ENCODE results near the gene NPR2. TPM values are rescaled to one million over a fixed set of nuclear protein-coding genes. Genes with fewer than 3 reads are reported as not detected.

Gene NPR2
- total and polyA plus RNA-seq, 2 of the 13 experiments (the other 11 are each of a cell fraction or from before 2014, with no cell fraction given): 7.4 to 9.4 TPM

DNA sequence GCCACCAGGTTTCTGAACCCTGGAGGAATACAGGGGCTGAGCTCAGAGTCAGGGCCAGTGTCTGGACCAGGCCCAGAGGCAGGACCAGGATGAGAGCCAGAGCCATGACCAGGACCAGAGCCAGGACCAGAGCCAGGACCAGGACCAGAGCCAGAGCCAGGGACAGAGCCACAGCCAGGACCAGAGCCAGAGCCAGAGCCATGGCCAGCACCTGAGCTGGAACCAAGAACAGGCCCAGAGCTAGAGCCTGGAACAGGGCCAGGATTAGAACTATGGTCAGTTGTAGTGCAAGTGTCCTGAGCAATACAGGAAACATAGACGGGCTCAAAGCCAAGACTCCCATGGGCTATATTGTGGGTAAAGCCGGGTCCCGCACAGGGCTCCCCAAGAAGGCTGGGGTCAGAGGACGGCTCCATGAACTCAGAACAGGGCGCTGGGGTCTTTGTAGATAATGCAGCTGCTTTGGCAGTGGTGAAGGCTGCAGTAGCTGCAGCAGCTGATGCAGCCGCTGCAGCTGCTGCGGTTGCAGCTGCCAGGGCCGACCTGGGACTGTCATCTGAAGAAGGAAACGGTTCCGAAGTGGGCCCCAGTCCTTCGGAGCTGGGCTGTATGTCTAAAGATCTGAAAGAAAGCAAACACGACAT lies 20.1 kb downstream of the NPR2 start (continued):
- TF ChIP-seq ZNF224 (CRISPR knock-in tag; IDR thresholded peaks at IDR 0.05): 0 out of 2 replicates have a peak, but pooled peaks have one; percentile 59
- TF ChIP-seq, protein P1, sequence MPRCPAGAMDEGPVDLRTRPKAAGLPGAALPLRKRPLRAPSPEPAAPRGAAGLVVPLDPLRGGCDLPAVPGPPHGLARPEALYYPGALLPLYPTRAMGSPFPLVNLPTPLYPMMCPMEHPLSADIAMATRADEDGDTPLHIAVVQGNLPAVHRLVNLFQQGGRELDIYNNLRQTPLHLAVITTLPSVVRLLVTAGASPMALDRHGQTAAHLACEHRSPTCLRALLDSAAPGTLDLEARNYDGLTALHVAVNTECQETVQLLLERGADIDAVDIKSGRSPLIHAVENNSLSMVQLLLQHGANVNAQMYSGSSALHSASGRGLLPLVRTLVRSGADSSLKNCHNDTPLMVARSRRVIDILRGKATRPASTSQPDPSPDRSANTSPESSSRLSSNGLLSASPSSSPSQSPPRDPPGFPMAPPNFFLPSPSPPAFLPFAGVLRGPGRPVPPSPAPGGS (CRISPR knock-in tag; IDR thresholded peaks at IDR 0.05): 0 out of 2 replicates have a peak, but pooled peaks have one; percentile 35

DNA sequence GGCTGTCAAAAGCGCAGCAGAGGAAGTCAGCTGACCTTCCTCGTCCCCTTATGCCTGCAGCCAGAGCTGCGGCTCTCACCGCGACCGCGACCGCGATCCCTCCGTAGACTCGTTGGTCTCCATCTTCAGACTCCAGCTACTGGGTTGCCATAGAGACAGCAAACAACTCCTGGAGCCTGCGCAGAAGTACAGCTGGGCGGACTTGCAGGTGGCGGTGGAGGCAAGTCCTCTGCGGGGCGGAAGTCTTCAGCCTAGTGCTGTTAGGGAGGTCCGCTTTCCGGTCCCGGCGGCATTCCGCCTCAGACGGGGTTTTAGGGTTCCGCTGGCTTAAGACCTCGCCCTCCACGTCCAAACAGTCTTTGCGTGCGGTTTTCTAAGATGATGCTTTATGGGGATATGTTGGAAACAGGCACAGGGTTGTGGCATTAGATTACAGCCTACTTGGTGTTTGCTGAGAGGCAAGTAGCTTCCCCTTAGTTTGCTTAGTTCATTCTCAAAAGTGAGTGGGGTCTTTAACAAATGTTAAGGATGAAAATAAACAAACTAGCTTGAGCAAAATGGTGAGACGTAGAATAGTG lies 20.7 kb downstream of the NPR2 start, which contains the start of gene SPAG8:
SPAG8 (minus strand) TSS at position 238 of the 578 bp plus-strand sequence; CDS start at position 123, 115 bp downstream.
- Histone ChIP-seq H4K20me1 (ENCODE audit: insufficient read depth, low read length) (no peaks in the 10 kb centered on the region), H3K36me3 (replicated peaks in 1 of 2; ENCODE audit: control insufficient read depth in 1 of 2, insufficient read depth in 2 of 2, low read length in 2 of 2) (peaks cover 2 to 4% of the 10 kb centered on the region in 2 experiments; a peak in 1 of 5 replicates), H3K4me2 (ENCODE audit: low read depth, low read length) (peak within 1 kb of the TSS; percentile 87), H3K27ac (ENCODE audit: extremely low read length, insufficient read depth, low read length) (peak within 1 kb of the TSS; percentile 99), H3K4me3 (replicated peaks in 1 of 3; ENCODE audit: insufficient read depth in 1 of 3, low read depth in 2 of 3, low read length in 3 of 3) (peak within 1 kb of the TSS; percentile 48 to 68 (median 56)), H3K9ac (ENCODE audit: insufficient read depth, low read depth, low read length) (peak within 1 kb of the TSS; percentile 66; the same call in 1 of the 2 replicates), H3K9me3 (ENCODE audit: low read length) (no peaks in the 10 kb centered on the region), H3K27me3 (ENCODE audit: control insufficient read depth in 1 of 2, insufficient read depth in 2 of 2, low read length in 2 of 2) (no peaks in the 10 kb centered on the region), H3K79me2 (ENCODE audit: insufficient read depth, low read length) (peaks cover 5% of the 10 kb centered on the region), H2AFZ (ENCODE audit: low read length) (peak within 1 kb of the TSS; percentile 82), H3K4me1 (ENCODE audit: insufficient read depth, low read length) (peaks cover 42% of the 10 kb centered on the region)
- intact Hi-C loops (cut with micrococcal nuclease; ENCODE audit: unreplicated experiment) (no loop called here), in situ Hi-C loops (cut with HindIII; ENCODE audit: extremely low pct_ligation_motif_present, low pct_unique_long_range_greater_than_20kb) (no loop called here)
- ChIA-PET POLR2A (interaction anchor here (0.5 to 1.3 kb wide), 10 partner anchors 11 to 154 kb away, joined by 3 to 5 read pairs (median 3); partner anchors contain the start of genes CCDC107, CREB3, RMRP and TLN1), CTCF (ENCODE audit: low intra/inter-chr PET ratio, low total read pairs) (no interaction called here)
- ATAC-seq (peak; percentile 70), FAIRE-seq (peak; percentile 78), DNase-seq (ENCODE audit: low spot score) (peak; percentile 93)
- no TSS peak for BruUV-seq (replicated peaks)
- 16% methylated on average over 6 of the region's 28 CpGs for WGBS (ENCODE audit: low lambda C conversion rate)
- no peak for TF ChIP-seq ZNF230 (CRISPR knock-in tag; IDR thresholded peaks at IDR 0.05)
- TF ChIP-seq RXRB (CRISPR knock-in tag; IDR thresholded peaks at IDR 0.05; ENCODE audit: borderline replicate concordance): peak; percentile 69
- TF ChIP-seq ZNF761 (CRISPR knock-in tag; conservative IDR thresholded peaks at IDR 0.05): no peak
- TF ChIP-seq ZSCAN21 (CRISPR knock-in tag; IDR thresholded peaks at IDR 0.05; ENCODE audit: borderline replicate concordance): no peak
- TF ChIP-seq, protein P2, sequence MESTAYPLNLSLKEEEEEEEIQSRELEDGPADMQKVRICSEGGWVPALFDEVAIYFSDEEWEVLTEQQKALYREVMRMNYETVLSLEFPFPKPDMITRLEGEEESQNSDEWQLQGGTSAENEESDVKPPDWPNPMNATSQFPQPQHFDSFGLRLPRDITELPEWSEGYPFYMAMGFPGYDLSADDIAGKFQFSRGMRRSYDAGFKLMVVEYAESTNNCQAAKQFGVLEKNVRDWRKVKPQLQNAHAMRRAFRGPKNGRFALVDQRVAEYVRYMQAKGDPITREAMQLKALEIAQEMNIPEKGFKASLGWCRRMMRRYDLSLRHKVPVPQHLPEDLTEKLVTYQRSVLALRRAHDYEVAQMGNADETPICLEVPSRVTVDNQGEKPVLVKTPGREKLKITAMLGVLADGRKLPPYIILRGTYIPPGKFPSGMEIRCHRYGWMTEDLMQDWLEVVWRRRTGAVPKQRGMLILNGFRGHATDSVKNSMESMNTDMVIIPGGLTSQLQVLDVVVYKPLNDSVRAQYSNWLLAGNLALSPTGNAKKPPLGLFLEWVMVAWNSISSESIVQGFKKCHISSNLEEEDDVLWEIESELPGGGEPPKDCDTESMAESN (CRISPR knock-in tag; conservative IDR thresholded peaks at IDR 0.05): no peak
- TF ChIP-seq KAT7 (CRISPR knock-in tag; IDR thresholded peaks at IDR 0.05; ENCODE audit: borderline replicate concordance): 0 out of 2 replicates have a peak, but pooled peaks have one; percentile 63
- no peak for TF ChIP-seq NFIC (IDR thresholded peaks at IDR 0.05; ENCODE audit: low read length)
- TF ChIP-seq PCBP1 (IDR thresholded peaks at IDR 0.05; ENCODE audit: borderline replicate concordance, low read depth, low read length): no peak
- no peak for TF ChIP-seq MBNL3 (CRISPR knock-in tag; conservative IDR thresholded peaks at IDR 0.05)
- TF ChIP-seq NCOR1 (IDR thresholded peaks at IDR 0.05; ENCODE audit: borderline replicate concordance, low read length): no peak
- TF ChIP-seq, protein P3, sequence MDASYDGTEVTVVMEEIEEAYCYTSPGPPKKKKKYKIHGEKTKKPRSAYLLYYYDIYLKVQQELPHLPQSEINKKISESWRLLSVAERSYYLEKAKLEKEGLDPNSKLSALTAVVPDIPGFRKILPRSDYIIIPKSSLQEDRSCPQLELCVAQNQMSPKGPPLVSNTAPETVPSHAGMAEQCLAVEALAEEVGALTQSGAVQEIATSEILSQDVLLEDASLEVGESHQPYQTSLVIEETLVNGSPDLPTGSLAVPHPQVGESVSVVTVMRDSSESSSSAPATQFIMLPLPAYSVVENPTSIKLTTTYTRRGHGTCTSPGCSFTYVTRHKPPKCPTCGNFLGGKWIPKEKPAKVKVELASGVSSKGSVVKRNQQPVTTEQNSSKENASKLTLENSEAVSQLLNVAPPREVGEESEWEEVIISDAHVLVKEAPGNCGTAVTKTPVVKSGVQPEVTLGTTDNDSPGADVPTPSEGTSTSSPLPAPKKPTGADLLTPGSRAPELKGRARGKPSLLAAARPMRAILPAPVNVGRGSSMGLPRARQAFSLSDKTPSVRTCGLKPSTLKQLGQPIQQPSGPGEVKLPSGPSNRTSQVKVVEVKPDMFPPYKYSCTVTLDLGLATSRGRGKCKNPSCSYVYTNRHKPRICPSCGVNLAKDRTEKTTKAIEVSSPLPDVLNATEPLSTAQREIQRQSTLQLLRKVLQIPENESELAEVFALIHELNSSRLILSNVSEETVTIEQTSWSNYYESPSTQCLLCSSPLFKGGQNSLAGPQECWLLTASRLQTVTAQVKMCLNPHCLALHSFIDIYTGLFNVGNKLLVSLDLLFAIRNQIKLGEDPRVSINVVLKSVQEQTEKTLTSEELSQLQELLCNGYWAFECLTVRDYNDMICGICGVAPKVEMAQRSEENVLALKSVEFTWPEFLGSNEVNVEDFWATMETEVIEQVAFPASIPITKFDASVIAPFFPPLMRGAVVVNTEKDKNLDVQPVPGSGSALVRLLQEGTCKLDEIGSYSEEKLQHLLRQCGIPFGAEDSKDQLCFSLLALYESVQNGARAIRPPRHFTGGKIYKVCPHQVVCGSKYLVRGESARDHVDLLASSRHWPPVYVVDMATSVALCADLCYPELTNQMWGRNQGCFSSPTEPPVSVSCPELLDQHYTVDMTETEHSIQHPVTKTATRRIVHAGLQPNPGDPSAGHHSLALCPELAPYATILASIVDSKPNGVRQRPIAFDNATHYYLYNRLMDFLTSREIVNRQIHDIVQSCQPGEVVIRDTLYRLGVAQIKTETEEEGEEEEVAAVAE (CRISPR knock-in tag; IDR thresholded peaks at IDR 0.05; ENCODE audit: borderline replicate concordance): peak; percentile 73; the same call in 1 of the 2 replicates
- TF ChIP-seq KDM4B (CRISPR knock-in tag; IDR thresholded peaks at IDR 0.05): 0 out of 2 replicates have a peak, but pooled peaks have one; percentile 54
